ENCODE data around the gene CSTF3. TPM values are rescaled to one million over a fixed set of nuclear protein-coding genes. Genes with fewer than 3 reads are reported as not detected.
"Not testable (repeated sequence)": the region's sequence is repeated elsewhere in the genome, so short reads cannot be mapped to it uniquely, and the experiment has no call there.

CSTF3 gene
- total and polyA plus RNA-seq, 4 donors = 14.3 to 35.6 (median 27.3) TPM

- Histone ChIP-seq H3K36me3 (ENCODE audit: control insufficient read depth in 4 of 4, insufficient read depth in 4 of 4, low read length in 4 of 4) (no peaks in the 10 kb centered on the region), H3K4me3 (no peak overlapping the region), H3K4me1 (ENCODE audit: control insufficient read depth in 5 of 5, insufficient read depth in 5 of 5, low read length in 5 of 5) (no peaks in the 10 kb centered on the region), H3K9me3 (ENCODE audit: control insufficient read depth in 4 of 4, insufficient read depth in 3 of 4, low read length in 3 of 4) (no peaks in the 10 kb centered on the region), H3K9ac (ENCODE audit: insufficient read depth in 1 of 2, low read length in 2 of 2) (no peak overlapping the region), H3K27me3 (ENCODE audit: control insufficient read depth in 3 of 3, insufficient read depth in 3 of 3, low read length in 2 of 3) (no peaks in the 10 kb centered on the region), H3K27ac (ENCODE audit: low read depth in 1 of 2, low read length in 1 of 2) (no peak overlapping the region)
- DNase-seq (no peak), ATAC-seq (ENCODE audit: insufficient read depth, low FRiP score) (no peak)
- no peak for TF ChIP-seq CTCF (IDR thresholded peaks at IDR 0.05; ENCODE audit: control extremely low read depth, extremely low read depth)
- 92 to 94% methylated on average over 3 of the region's 3 CpGs for WGBS, 2 donors
Observed at GRCh38 chr11:33125611-33126010, 35.7 kb downstream of the CSTF3 start.

GRCh38 chr11:33125025-33125424 lies 36.3 kb downstream of the CSTF3 start:
- no peaks in the 10 kb centered on the region for H3K4me1 ChIP-seq (ENCODE audit: control insufficient read depth in 5 of 5, insufficient read depth in 5 of 5, low read length in 5 of 5)
- H3K9me3 ChIP-seq (ENCODE audit: control insufficient read depth in 4 of 4, insufficient read depth in 3 of 4, low read length in 3 of 4) = no peaks in the 10 kb centered on the region
- no peak overlapping the region for H3K4me3 ChIP-seq
- no peak for TF ChIP-seq CTCF (IDR thresholded peaks at IDR 0.05; ENCODE audit: control extremely low read depth, extremely low read depth)
- no peak for DNase-seq
- 100% methylated on average over 2 of the region's 2 CpGs for WGBS, 2 donors
- H3K27ac ChIP-seq (ENCODE audit: low read depth in 1 of 2, low read length in 1 of 2) = no peak overlapping the region
- H3K9ac ChIP-seq (ENCODE audit: insufficient read depth in 1 of 2, low read length in 2 of 2) = no peak overlapping the region
- ATAC-seq (ENCODE audit: insufficient read depth, low FRiP score) = no peak
- H3K36me3 ChIP-seq (ENCODE audit: control insufficient read depth in 4 of 4, insufficient read depth in 4 of 4, low read length in 4 of 4) = no peaks in the 10 kb centered on the region
- no peaks in the 10 kb centered on the region for H3K27me3 ChIP-seq (ENCODE audit: control insufficient read depth in 3 of 3, insufficient read depth in 3 of 3, low read length in 2 of 3)

GRCh38 chr11:33122696-33123095 lies 38.6 kb downstream of the CSTF3 start:
- H3K27ac ChIP-seq (ENCODE audit: low read depth in 1 of 2, low read length in 1 of 2); ATAC-seq (ENCODE audit: insufficient read depth, low FRiP score); H3K9me3 ChIP-seq (ENCODE audit: control insufficient read depth in 4 of 4, insufficient read depth in 3 of 4, low read length in 3 of 4); H3K36me3 ChIP-seq (ENCODE audit: control insufficient read depth in 4 of 4, insufficient read depth in 4 of 4, low read length in 4 of 4); H3K27me3 ChIP-seq (ENCODE audit: control insufficient read depth in 3 of 3, insufficient read depth in 3 of 3, low read length in 2 of 3); H3K9ac ChIP-seq (ENCODE audit: insufficient read depth in 1 of 2, low read length in 2 of 2); H3K4me3 ChIP-seq; DNase-seq; H3K4me1 ChIP-seq (ENCODE audit: control insufficient read depth in 5 of 5, insufficient read depth in 5 of 5, low read length in 5 of 5): not testable (repeated sequence)
- WGBS, 2 donors = 100% methylated on average over 1 of the region's 1 CpG

DNA sequence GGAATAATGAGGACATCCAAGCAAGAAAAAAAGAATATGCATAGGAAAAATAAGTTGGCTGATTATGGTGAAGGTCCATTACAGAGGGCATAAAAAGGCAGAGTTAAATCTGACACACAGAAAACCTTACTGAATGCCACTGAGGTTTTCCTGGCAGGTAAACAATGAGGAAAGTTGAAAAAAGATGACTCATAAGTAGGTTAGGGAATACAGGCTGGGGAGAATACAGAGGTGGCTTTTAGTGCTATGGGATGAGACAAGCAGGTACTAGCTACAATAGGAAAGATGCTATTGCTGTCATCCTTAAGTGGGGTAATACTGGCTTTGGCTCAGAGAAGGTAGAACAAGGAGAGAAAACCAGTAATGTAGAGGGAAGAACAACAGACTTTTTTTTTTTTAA lies 44.7 kb downstream of the CSTF3 start:
- no peak overlapping the region for H3K9ac ChIP-seq (ENCODE audit: insufficient read depth in 1 of 2, low read length in 2 of 2)
- H3K4me3 ChIP-seq = no peak overlapping the region
- H3K27ac ChIP-seq (ENCODE audit: low read depth in 1 of 2, low read length in 1 of 2) = no peak overlapping the region
- TF ChIP-seq CTCF (IDR thresholded peaks at IDR 0.05; ENCODE audit: control extremely low read depth, extremely low read depth) = no peak
- DNase-seq (no peak), ATAC-seq (ENCODE audit: insufficient read depth, low FRiP score) (no peak)
- H3K27me3 ChIP-seq (ENCODE audit: control insufficient read depth in 3 of 3, insufficient read depth in 3 of 3, low read length in 2 of 3) = no peaks in the 10 kb centered on the region
- no peaks in the 10 kb centered on the region for H3K4me1 ChIP-seq (ENCODE audit: control insufficient read depth in 5 of 5, insufficient read depth in 5 of 5, low read length in 5 of 5)
- no peaks in the 10 kb centered on the region for H3K36me3 ChIP-seq (ENCODE audit: control insufficient read depth in 4 of 4, insufficient read depth in 4 of 4, low read length in 4 of 4)
- no peaks in the 10 kb centered on the region for H3K9me3 ChIP-seq (ENCODE audit: control insufficient read depth in 4 of 4, insufficient read depth in 3 of 4, low read length in 3 of 4)

All from lung (tissue), 12 donors.